Effector memory CD8-positive, alpha-beta T cell (primary cell): ENCODE results near the gene TMEM219.
A peak's percentile ranks its signal among the peaks of the same experiment; 100 is the strongest.
"Not testable (repeated sequence)": the region's sequence is repeated elsewhere in the genome, so short reads cannot be mapped to it uniquely, and the experiment has no call there.

Experiments used
- ATAC-seq: fragments of 150-1000 bp; cut with Tn5 transposase; replicated peaks from 2 replicates; pipeline ENCODE4 v1.10.0; 2021; ENCODE audit warnings: mild to moderate bottlenecking, moderate library complexity
- DNase-seq, 3 experiments: peaks; one replicate each; pipeline ENCODE4 v3.0.0; 2021
- H3K27ac Mint-ChIP-seq, 2 donors: one replicate each; pipeline ENCODE4 v1.8.0; 2022; ENCODE audit warnings: mild to moderate bottlenecking in 2 of 2, mixed read lengths in 2 of 2, moderate library complexity in 2 of 2
- H3K27me3 Mint-ChIP-seq, 2 donors: one replicate each; pipeline ENCODE4 v1.8.0; 2022; ENCODE audit warnings: mixed read lengths in 2 of 2
- H3K36me3 Mint-ChIP-seq: one replicate; pipeline ENCODE4 v1.8.0; 2022; ENCODE audit warnings: mild to moderate bottlenecking, moderate library complexity, mixed read lengths; ENCODE audit not compliant: insufficient read depth
- H3K4me1 Mint-ChIP-seq, 2 donors: one replicate each; pipeline ENCODE4 v1.8.0; 2022; ENCODE audit warnings: low read depth in 2 of 2, mixed read lengths in 2 of 2
- H3K4me3 Mint-ChIP-seq, 2 donors: one replicate each; pipeline ENCODE4 v1.8.0; 2022; ENCODE audit warnings: mild to moderate bottlenecking in 2 of 2, mixed read lengths in 2 of 2, moderate library complexity in 2 of 2
- H3K9me3 Mint-ChIP-seq, 2 donors: one replicate each; pipeline ENCODE4 v1.8.0; 2022; ENCODE audit warnings: mixed read lengths in 2 of 2

Gene TMEM219

GRCh38 chr16:29927070-29927905 lies 34.6 kb upstream of the TMEM219 start:
- H3K27me3 Mint-ChIP-seq, result no peaks in the 10 kb centered on the region
- DNase-seq (no peak), ATAC-seq (no peak)
- peaks cover 29% of the 10 kb centered on the region for H3K36me3 Mint-ChIP-seq
- no peaks in the 10 kb centered on the region for H3K9me3 Mint-ChIP-seq
- H3K4me3 Mint-ChIP-seq, result peak overlapping the region; percentile 91 to 96
- H3K4me1 Mint-ChIP-seq, result peaks cover 22 to 39% of the 10 kb centered on the region in 2 donors
- H3K27ac Mint-ChIP-seq, result peak overlapping the region; percentile 93 to 98

- H3K27me3 Mint-ChIP-seq, result peaks cover 0 to 24% of the 10 kb centered on the region in 2 donors
- not testable (repeated sequence) for H3K36me3 Mint-ChIP-seq, H3K27ac Mint-ChIP-seq, ATAC-seq, H3K4me3 Mint-ChIP-seq, H3K4me1 Mint-ChIP-seq, DNase-seq, H3K9me3 Mint-ChIP-seq
These were observed 30.1 kb upstream of the TMEM219 start for GRCh38 chr16:29931750-29932149.

- ATAC-seq, result no peak
- no peaks in the 10 kb centered on the region for H3K36me3 Mint-ChIP-seq
- no peak overlapping the region for H3K27ac Mint-ChIP-seq
- peaks cover 12 to 40% of the 10 kb centered on the region in 2 donors for H3K27me3 Mint-ChIP-seq
- no peak overlapping the region for H3K4me3 Mint-ChIP-seq
- no peaks in the 10 kb centered on the region for H3K9me3 Mint-ChIP-seq
- H3K4me1 Mint-ChIP-seq, result no peaks in the 10 kb centered on the region
- DNase-seq, result no peak
These were observed 21.2 kb upstream of the TMEM219 start for GRCh38 chr16:29940656-29941055.

DNA sequence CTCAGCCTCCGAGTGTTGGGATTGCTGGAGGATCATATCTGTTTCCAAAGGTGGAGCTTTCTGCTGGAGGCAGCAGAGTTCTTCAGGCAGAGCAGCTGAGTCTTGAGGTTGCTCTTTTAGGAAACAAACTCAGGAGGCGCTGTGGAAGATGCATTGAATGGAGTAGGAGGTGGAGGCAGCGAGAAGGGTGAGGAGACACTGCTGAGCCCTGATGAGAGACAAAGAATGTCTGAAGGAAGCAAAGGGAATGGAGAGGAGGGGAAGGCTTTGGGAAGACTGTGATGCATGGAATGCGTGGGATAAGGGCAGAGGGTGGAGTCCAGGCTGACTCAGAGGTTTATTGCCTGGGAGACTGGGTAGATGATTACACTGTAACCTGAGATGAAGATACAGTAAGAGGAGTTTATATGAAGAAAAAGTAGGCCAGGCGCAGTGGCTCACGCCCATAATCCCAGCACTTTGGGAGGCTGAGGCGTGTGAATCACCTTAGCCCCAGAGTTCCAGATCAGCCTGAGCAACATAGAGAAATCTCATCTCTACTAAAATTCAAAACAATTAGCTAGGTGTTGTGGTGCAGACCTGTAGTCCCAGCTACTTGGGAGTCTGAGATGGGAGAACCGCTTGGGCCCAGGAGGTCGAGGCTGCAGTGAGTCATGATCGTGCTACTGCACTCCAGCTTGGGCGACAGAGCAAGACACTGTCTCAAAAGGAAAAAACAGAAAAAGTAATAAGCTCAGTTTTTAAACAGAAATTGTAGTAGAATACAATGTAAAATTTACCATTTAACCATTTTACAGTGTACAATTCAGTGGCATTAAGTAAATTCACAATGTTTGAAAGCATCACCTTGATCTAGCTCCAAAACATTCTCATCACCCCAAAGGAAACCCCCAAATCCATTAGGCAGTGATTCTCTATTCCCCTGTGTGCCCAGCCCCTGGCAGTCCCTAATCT lies 17.8 kb upstream of the TMEM219 start:
- Mint-ChIP-seq H3K27me3 (peaks cover 12 to 19% of the 10 kb centered on the region in 2 donors), H3K4me3 (no peak overlapping the region), H3K36me3 (no peaks in the 10 kb centered on the region), H3K9me3 (no peaks in the 10 kb centered on the region), H3K27ac (no peak overlapping the region), H3K4me1 (no peaks in the 10 kb centered on the region)
- no peak for ATAC-seq
- no peak for DNase-seq

- Mint-ChIP-seq H3K4me1 (no peaks in the 10 kb centered on the region), H3K36me3 (no peaks in the 10 kb centered on the region), H3K9me3 (peaks cover 0 to 3% of the 10 kb centered on the region in 2 donors), H3K27me3 (peaks cover 12 to 26% of the 10 kb centered on the region in 2 donors), H3K27ac (no peak overlapping the region), H3K4me3 (no peak overlapping the region)
- no peak for DNase-seq
- ATAC-seq, result no peak
These were observed 14.0 kb upstream of the TMEM219 start for GRCh38 chr16:29947897-29948296.

DNA sequence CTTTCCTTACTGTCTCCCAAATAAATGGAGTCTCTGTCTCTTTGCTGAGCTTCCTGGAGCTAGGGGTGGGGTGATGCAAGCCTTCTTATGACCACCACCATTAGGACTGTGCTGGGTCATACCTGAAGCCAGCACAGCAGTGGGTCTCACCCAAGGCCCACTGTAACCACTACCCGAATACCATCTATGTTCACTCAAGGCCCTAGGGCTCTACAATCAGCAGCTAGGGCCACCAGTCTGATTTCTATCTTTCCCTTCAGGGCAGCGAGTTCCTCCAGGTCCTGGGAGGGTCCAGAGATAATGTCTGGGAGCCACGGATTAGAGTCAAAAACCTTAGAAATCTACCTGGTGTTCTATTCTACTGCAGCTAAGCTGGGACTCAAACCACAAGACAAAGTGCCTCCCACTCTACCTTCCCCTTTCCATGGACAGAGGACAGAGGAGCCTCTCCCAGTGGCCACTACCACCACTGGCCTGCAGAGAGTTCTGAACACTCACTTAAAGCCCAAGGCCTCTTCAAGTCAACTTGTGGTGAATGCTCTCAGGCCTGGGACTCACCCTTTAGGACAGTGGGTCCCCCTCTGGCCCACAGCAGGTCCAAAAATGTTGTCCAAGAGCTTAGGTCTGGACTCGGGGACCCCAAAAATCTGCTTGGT lies 10.9 kb upstream of the TMEM219 start:
- no peak for DNase-seq
- Mint-ChIP-seq H3K27me3 (peaks cover 12 to 26% of the 10 kb centered on the region in 2 donors), H3K4me3 (no peak overlapping the region), H3K4me1 (no peaks in the 10 kb centered on the region), H3K27ac (no peak overlapping the region), H3K9me3 (peaks cover 0 to 3% of the 10 kb centered on the region in 2 donors), H3K36me3 (no peaks in the 10 kb centered on the region)
- no peak for ATAC-seq

DNA sequence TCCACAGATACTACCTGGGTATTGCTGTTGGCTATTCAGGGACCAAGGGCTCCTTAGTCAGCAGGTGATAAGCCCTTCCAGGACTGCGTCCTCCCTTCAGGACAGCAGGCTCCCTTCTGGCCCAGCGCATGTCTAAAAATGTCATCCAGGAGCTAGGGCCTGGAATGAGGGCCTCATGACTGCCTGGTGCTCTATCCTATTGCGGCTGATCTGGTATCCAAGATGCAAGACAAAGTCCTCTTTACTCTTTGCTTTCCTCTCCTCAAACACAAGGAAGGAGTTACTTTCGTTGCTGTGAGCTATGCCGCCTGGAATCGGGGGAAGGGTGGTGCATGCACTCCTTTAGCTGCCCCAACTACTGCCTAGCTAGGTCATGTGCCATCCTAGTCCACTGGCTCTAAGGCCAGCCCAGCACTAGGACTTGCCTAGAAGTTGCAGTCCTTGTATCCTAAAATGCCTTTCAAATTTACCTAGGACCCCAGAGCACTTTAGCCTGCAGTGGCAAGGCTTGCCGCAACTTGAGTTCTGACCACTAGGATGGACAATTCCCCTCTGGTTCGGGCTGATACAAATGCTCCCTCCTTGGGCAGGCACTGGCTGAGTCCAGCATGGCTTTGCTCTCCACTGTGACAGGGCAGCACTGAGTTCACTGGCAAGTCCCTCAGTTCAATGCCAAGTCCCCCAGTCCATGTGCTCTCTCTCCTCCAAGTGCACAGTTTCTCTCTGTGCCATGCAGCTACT lies 10.1 kb upstream of the TMEM219 start:
- H3K27me3 Mint-ChIP-seq, result peaks cover 12 to 26% of the 10 kb centered on the region in 2 donors
- no peak for DNase-seq
- H3K4me1 Mint-ChIP-seq, result no peaks in the 10 kb centered on the region
- H3K27ac Mint-ChIP-seq, result no peak overlapping the region
- no peak overlapping the region for H3K4me3 Mint-ChIP-seq
- H3K9me3 Mint-ChIP-seq, result peaks cover 0 to 3% of the 10 kb centered on the region in 2 donors
- no peaks in the 10 kb centered on the region for H3K36me3 Mint-ChIP-seq
- no peak for ATAC-seq

GRCh38 chr16:29958756-29959155 lies 3.1 kb upstream of the TMEM219 start:
- peaks cover 13 to 17% of the 10 kb centered on the region in 2 donors for H3K4me1 Mint-ChIP-seq
- no peak overlapping the region for H3K27ac Mint-ChIP-seq
- DNase-seq (no peak), ATAC-seq (no peak)
- H3K9me3 Mint-ChIP-seq, result no peaks in the 10 kb centered on the region
- no peaks in the 10 kb centered on the region for H3K27me3 Mint-ChIP-seq
- no peak overlapping the region for H3K4me3 Mint-ChIP-seq
- H3K36me3 Mint-ChIP-seq, result peaks cover 5% of the 10 kb centered on the region

DNA sequence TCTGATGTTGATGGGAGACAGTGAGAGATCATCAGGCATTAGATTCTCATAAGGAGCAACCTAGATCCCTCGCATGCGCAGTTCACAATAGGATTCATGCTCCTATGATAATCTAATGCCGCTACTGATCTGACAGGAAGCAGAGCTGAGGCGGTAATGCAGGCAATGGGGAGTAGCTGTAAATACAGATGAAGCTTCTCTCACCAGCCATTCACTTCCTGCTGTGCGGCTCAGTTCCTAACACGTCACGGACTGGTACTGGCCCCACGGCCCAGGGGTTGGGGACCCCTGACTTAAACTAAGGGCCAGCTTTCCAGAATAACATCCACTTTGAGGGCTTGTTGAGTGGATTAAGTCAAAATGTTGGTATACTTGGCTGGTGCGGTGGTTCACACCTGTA lies 2.6 kb upstream of the TMEM219 start:
- Mint-ChIP-seq H3K36me3 (peaks cover 8% of the 10 kb centered on the region), H3K27me3 (no peaks in the 10 kb centered on the region), H3K9me3 (no peaks in the 10 kb centered on the region), H3K4me3 (no peak overlapping the region), H3K27ac (peak overlapping the region in 1 of 2 donors; percentile 35), H3K4me1 (peaks cover 13 to 17% of the 10 kb centered on the region in 2 donors)
- ATAC-seq, result no peak
- DNase-seq, result no peak

- not testable (repeated sequence) for DNase-seq, H3K4me3 Mint-ChIP-seq, H3K9me3 Mint-ChIP-seq, H3K36me3 Mint-ChIP-seq, ATAC-seq, H3K27me3 Mint-ChIP-seq
- Mint-ChIP-seq H3K27ac (peak overlapping the region in 1 of 2 donors; percentile 35), H3K4me1 (peaks cover 13 to 19% of the 10 kb centered on the region in 2 donors)
These were observed 2.1 kb upstream of the TMEM219 start for GRCh38 chr16:29959821-29960220.

- no peak for DNase-seq
These were observed 776 bp upstream of the TMEM219 start for GRCh38 chr16:29961127-29961478.

DNA sequence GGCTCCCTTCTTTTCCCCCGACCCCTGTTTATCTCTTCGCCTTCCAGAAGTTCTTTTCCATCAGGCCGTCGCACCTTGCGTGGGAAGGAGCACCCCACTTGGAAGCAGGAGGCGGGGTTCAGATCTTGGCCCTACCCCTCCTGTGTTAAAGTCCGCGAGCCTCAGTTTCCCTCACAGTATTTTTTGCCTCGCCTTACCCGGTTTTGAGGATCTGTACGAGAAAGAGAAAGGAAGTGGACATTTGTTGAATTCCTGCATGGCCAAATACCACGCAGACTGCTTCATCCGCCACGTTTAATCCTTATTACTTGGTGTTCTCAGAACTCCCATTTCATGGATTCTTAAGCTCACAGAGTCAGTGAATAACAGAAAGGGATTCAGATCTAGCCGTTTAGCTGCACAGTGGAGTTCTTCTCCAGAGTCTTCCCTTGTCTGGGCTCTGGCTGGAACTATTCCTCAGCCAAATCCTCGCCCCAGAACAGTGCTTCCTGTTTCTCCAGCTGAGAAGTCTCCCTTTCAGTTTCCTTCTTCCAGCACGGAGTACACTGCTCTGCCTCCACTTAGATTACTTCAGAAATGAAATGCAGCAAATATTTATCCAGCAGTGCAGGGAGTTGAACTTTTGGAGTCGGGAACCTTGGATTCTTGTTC lies 590 bp downstream of the TMEM219 start:
- ATAC-seq, result no peak
- peak overlapping the region; percentile 88 to 89 for H3K4me3 Mint-ChIP-seq
- DNase-seq, result no peak
- no peaks in the 10 kb centered on the region for H3K9me3 Mint-ChIP-seq
- H3K36me3 Mint-ChIP-seq, result peaks cover 9% of the 10 kb centered on the region
- H3K4me1 Mint-ChIP-seq, result peaks cover 13 to 21% of the 10 kb centered on the region in 2 donors
- peak overlapping the region; percentile 91 to 97 for H3K27ac Mint-ChIP-seq
- no peaks in the 10 kb centered on the region for H3K27me3 Mint-ChIP-seq

More at GRCh38 chr16:29961127-29961478, 776 bp upstream of the TMEM219 start:
- H3K27me3 Mint-ChIP-seq, result no peaks in the 10 kb centered on the region
- peaks cover 9% of the 10 kb centered on the region for H3K36me3 Mint-ChIP-seq
- no peak for ATAC-seq
- H3K27ac Mint-ChIP-seq, result peak overlapping the region; percentile 91 to 97
- peak overlapping the region; percentile 88 to 89 for H3K4me3 Mint-ChIP-seq
- no peaks in the 10 kb centered on the region for H3K9me3 Mint-ChIP-seq
- peaks cover 13 to 21% of the 10 kb centered on the region in 2 donors for H3K4me1 Mint-ChIP-seq
